NCI-H187 treated with DMSO at 0.1 percent for 48 hours (cell line): ENCODE data around the gene SLAMF9.

ENCODE experiments used
- DNase-seq: peaks from one replicate; lab custom pipeline; 2025; lab: John Stamatoyannopoulos, UW

SLAMF9 gene

DNA sequence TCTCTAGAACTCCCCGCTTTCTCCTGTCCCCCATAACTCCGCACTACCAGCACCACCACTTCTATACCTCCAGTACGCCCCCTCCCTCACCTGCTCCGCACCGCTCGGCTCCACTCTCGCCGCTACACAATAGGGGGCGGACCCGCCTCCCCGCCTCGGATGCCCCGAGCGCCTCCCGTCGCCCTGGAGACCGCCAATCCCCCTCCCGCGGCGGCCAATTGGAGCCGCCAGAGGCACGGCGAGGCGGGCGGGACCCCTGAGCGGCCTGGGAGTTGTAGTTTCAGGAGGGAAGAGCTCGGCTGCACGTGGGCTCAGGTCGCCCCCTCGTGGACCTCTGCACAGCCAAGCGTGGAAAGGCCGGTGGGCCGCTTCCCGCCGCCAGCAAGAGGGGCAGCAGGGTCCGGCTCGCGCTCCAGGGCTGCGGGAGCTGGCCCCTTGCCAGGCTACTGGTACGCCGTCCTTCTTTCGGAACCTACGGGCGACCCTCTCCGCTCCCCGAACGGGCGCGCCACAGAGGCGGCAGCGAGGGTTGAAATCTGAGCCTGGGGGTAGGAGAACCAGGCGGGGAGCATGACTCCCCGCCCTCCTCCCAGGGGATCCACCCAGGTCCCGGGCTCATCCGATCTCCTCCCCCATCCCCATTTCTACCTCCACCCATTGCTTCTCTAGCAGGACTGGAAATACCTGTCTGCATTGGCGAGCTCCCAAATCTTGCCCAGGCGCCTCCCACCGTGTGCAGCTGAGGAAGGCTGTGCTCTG is 8.4 kb downstream of the SLAMF9 start, which contains the start of gene IGSF9:
Gene IGSF9 (minus strand): TSS at position 131 of the 759 bp plus-strand sequence. CDS start 2,159 bp downstream, outside the sequence.
- peak; percentile 91 for DNase-seq

DNA sequence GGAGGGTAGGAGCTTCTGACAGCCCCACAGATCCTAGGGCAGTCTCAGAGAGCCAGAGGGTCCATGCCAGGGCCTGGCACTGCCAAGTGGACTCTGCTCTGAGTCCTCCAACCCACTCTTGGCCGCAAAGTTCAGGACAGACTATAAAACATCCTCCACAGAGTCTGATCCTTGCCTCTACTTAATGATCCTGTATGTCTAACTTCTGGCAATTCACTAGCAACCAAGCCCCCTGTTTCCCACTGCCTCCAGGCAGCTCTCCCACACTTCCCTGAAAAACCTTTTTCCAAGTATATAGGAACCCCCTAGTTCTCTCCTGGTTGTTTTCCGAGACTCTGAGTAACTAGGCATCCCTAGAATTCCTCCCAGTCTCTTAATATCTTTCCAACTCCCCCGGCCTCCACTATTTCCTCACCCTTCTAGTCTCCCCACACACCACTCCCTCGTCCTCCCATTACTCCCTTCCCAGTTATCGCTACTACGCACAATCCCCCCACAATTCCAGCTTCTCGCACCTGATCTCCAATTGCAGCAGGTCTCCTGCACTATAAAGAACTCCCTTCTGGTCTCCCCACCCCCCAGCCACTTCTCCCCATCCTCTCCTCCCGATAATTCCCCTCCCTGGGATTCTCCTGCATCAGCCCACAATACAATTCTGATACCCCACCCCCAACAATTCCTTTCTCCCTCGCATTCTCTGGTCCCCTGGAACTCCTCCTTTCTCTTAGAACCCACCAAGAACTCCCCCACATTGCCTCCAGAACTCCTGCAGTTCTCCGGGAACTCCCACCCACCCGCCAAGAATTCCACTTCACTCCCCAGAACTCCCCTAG is 9.2 kb downstream of the SLAMF9 start:
- DNase-seq = no peak

DNA sequence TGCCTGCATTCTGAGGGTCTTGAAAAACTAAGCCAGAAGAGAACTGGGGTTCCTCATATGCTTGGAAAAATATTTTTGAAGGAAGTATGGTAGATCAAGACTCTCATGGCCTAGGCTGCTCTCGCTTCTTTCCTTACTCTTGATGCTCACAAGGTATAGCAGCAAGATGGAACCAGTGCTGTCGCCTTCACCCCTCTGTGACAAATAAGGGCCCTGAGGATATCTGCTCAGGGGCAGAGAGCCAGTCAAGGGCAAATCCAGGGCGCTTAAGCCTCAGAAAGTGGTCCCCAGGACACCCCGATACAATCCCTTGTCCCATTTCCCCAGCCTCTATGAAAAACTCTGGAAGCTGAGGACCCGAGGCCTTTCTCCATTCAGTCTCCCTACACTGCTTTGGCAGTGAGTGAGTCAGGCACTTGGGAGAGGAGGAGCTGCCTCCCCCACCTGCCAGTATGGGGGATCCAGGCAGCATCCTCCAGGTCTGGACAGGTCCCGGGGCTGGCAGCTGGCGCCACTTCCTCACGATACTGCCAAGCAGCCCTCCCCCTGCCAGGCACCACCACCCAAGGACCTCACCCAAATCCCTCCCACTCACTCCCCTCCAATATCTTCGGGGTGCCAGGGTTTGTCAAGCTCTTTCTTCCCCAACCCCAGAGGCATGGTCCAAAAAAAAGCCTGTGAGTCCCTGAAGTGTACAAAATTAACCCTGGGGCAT is 10.0 kb downstream of the SLAMF9 start:
- no peak for DNase-seq

DNA sequence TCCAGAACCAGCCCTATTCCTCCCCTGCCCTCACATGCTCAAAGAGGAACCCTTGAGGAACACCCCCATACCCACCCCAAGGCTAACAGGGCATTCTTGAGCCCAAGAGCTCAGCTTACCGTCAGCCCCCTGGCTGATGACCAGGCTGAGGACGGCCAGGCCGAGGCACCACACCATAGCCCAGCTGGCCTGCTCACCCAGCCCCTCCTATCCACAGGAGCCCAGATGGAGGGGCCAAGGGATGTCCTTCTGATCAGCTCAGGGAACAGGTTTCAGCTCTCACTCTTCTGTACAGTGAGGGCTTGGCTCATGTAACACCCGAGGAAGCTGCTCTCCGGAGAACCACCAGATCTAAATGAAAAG is 10.8 kb downstream of the SLAMF9 start:
- DNase-seq = no peak

DNA sequence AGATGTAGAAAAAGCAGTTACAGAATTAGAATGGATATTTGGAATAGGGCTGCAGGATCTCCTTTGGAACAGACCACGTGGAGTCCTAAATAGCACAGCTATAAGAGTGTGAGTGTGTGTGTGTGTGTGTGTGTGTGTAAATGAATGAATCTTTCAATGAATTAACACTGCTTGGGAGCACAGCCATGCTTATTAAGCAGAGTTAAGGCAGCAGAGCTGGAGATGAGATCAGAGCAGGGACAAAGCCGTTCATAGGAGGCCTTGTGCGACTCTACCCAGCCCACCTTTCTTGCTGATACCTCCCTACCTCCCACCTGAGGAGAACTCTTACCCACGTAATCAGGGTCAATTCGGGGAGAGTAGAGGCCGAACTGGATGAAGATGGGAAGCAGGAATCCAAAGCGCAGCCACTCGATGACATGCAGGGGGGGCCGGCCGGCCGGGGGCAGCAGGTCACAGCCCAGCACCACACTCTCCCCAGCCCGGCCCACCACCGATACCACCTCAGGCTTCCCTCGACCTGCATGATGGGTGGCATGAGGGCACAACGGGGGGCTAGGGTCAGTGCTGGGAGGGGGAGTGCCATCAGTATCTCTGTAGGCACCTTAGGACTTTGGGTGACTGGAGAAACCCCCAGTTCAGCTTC is 11.3 kb downstream of the SLAMF9 start:
- DNase-seq = no peak

DNA sequence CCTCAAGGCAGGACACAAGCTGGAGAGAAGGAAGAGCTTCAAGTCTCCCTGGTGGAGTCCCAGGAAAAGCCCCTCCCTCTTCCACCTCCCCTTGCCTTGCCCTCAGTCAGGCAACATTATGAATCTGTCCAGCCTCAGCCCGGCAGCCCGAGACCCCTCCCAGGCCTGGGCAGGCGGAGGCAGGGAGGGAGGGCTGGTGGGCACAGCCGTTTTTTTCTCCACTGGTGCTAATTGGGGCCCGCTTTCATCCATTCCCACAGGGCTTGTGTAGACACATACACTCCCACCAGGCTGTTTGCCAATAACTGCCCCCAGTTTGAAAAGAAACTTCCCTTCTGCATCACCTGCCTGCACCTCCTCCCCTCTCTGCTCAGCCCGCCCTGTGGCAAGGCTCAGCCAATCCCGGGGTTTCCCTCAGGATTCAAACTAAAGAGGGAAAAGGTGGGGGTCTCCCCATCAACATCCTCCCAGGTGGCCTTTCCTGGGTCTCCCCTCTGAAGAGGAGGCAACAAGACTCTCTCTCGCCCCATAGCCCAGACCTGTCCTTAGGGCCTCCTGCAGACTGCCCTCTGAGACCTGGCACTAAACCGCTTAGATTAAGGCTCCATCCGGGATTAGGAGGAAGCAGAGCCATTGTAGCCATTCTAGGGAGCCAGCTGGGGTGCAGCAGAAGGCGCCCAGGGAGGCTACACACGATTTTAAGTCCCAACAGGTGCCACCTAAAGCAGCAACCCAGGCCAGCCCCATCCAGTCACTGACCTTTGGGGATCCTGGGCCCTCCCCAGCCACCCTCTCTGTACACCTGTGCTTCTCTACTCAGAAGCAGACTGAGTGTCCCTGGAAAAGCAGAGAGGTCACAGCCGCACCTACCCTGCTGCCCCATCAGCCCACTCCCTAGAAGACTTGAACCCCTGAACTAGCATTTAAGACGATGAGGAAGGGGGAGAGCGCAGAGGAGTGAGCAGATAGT is 12.2 kb downstream of the SLAMF9 start:
- DNase-seq = no peak

DNA sequence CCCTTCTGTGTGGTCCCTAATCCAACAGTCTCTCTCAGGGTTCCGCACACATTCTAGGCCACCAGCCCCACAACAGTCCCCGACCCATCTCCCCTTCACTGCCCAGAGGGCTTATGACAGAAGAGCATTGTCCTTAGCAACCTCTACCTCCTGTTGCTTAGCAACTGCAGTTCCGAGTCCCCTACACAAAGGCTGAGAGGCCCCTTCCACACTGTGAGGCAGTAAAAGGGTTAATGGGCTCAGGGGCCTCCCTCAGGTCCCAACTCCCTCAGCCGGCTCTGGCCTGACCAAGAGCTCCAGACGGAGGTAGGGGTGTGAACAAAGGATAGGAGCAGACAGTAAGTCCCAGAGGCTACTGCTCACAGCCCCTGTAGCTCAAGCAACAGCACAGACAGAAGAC is 12.9 kb downstream of the SLAMF9 start:
- no peak for DNase-seq

DNA sequence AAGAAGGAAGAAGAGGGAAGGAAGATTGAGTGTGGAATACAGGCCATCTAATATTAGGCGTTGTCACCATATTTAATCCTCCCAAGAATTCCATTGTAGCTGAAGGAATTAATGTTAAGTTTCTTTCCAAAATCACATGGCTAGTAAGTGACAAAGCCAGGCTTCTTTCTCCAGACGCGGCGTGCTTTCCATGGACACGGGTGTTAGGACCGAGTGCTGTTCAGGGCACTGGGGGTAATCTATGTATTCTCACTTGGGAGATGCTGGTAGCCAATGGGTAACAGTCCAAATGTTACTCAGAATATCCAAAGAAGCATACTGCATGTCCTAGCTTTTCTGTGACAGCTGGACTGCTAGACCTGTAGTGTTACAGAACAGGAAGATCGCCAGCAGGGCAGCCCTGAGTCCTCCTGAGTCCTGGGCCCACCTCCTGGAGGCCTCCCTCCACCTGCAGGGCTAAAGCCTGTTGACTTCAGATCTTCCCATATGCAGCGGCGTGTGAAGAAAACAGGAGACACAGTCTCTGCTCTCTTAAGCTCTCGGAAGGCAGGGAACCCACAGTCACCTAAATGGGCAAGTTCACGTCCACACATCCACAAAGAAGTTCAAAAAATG is 13.9 kb downstream of the SLAMF9 start:
- DNase-seq = no peak

DNA sequence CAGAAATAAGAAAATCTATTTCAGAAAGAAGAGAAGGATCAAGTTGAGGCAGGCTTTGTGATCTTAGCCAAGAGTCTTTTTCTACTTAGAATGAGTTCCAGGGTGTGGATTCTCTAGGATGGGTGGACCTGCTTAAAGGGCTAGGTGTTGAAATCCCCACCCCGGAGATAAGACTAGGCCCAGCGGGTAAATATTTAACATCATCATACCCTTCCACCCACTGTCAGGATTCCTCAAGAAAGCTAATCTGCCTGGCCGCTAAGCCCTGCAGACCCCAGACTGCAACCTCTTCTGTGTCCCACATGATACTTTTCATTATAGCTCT is 14.4 kb downstream of the SLAMF9 start:
- no peak for DNase-seq

DNA sequence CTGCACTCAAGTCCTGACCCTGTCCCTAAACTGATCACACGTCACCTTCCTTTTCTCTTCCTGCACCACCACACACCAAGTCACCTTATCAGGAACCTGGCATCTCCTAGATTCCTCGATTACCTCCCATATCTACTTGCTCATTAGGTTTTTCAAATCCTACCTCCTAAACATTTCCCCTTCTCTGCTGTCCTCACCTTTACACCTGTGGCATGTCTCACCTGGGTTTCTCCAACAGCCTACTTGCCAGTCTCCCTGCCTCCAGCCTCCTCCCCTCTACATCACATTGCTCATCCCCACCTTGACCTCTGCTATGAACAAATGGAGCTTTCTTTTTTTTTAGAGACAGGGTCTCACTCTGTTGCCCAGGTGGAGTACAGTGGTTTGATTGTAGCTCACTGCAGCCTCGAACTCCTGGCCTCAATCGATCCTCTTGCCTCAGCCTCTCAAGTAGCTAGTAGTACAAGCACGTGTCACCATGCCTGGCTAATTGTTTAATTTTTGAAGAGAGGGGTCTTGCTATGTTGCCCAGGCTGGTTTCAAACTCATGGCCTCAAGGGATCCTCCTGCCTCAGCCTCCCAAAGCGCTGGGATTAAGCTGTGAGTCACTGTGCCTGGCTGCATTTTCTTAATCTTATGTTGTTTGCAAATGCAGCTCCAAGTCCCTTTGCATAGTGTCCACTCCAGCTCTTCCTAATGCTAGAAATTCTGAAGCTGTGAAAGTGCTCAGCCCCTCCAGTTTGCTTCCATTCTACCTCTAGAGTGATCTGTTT is 14.9 kb downstream of the SLAMF9 start:
- no peak for DNase-seq

DNA sequence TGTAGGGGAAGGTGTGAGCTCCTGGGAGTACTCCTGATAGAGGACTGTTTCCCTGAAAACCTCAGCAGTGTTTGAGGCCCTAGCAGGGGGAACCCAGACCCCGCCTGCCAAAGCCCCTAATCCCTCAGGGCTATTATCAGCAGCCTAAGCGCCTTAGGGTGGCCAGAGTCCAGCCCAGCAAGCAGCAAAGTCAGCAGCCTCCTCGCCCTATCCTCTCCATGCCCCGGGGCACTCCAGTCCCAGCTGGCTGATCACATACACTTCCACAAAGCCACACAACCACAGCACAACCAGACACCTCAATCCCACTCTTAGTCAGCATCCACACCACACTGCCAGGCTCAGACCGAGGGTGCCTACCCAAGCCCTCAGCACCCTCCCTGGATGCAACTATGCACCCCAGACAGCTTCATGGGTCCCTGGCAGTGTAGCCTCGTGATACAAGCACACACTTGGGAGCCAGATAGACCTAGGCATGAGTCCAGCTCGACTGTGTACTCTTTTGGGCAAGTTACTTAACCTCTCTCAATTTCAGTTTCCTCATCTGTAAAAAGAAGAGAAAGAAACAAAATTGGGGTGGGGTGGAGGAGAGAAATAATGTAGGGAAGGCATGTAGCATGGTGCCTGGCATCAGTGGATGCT is 15.7 kb downstream of the SLAMF9 start:
- DNase-seq = no peak

DNA sequence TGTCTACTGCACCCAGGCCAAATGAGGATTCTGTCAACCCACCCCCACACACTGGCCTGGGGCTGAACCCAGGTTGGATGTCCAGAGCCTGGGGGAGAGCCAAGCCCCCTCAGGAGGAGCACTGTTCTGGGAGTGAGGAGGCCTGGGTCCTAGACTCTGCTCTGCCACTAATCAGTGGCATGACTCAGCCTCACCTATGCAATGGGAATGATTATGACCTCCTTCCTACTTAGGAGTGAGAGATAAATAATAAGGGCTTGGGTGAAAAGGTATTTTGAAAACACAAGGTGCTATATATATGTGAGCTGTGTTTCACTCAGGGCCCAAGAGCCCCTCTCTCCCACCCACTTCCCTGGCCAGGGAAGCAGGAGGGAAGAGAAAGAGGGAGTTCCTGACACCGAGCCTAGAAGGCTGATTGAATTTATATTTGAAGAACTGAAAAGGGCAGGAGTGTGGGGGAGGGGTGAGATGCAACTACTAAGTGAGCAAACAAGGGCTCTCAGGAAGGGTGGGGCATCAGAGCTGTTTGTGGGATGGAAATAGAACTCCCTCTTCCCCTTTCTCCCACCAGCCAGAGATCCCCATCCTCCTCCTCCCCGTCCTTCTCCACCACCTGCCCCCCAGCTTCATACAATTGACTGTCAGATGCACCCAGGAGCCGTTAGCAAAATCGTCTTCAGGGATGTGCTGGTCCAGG is 16.8 kb downstream of the SLAMF9 start:
- DNase-seq = peak; percentile 37

DNA sequence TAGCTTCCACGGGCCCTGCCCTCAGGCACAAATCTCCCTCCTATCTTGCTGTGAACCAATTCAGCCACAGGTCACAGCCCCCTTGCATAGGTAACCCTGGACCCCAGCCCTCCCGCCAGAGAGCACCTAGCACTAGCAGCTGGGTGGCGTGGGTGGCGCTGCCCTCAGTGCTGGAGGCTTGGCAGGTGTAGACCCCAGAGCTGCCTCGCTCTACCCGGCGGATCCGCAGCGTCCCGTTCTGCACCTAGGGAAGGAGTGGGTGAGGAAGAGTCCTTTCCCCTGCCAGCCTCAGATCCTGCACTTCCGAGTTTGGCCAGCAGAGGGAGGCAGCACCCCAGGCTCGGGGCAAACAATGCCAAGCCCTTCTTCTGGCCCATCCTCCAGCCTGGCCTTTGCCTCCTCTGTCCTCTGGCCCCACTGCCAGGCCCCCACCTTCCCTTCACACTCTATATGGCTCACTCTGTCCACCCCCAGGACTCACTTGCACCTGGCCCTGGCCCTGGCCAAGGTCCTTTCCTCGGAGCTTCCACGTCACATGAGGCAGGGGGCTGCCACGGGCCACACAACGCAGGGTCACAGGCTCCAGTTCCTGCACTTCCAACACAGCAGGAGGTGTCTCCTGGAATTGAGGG is 17.6 kb downstream of the SLAMF9 start:
- no peak for DNase-seq

DNA sequence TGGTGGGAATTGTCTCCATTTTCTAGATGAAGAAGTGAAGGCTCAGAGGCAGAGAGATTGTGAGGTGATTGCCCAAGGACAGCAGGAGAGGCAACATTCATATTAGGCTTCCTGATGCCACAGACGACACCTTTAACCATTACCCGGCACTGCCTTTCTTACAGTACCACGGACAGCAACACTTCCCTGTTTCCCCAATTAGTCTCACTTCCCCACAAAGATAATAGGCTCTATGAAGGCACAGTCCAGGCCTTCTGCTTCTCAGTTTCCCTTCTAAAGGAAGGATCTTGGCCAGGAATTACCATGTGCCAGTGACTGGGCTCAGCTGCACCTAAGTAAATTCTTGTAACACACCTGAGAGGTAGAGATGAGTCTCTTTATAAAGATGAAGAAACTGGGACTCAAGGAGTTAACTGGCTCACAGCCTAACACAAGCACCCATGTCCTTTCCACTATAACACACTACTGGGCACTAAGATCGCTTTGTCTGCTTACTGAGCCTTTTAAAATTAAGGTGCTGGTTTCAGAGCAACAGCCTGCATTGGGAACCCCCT is 18.2 kb downstream of the SLAMF9 start:
- DNase-seq = no peak

DNA sequence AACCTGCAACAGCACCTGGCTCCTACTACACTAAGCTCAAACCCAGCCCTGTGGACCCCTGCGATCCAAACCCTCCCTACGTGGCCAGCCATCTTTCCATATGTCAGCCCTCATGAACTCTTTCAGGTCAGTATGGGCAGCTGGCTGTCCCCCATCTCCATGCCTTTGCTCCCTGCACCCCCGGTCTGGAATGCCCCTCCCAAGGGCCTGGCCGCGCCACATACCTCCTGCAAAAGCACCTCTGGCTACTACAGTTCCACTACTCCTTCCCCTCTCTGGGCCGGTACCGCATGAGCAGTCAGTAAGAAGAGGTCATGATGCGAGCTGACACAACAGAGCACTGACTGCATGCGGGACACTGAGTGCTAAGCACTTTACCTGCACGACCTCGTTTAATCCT is 18.7 kb downstream of the SLAMF9 start:
- DNase-seq = no peak

DNA sequence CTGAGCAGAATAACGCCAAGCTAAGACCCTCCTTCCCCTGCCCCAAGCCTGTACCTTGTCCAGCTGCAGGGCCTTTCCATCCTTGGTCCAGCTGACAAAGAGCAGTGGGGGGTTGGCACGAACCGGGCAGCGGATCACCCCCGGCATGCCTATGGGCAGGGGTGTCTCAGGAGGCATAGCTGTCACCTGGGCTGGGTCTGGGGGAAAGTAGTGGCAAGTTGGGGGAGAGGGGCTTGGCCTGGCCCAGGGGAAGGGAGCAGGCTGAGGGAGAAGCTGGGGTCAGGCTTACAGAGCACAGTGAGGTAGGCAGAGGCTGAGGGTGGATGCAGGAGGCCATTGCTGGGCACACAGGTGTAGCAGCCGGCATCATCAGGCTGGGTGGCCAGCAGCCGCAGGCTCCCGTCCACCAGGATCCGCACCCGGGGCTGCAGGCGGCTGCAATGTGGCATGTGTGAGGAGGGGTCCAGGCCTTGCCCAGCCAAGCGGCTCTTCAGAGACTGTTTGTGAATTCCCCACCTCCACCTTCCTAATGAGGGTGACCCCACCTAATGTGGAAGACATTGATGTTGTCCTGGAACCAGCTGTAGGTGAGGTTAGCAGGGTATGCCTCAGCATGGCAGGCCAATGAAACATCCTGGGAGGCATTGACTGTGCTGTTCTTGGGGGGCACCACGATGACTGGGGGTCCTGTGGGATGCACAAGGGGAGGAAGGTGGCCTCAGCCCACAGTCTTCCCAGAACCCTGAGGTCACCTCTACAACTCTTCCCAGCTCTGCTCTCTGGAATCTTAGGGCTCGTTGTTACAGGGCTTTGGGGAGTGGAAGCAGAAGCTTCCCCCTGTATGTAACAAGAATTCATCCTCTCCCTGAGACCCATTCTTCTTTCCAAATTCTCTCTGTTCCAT is 19.6 kb downstream of the SLAMF9 start:
- no peak for DNase-seq

DNA sequence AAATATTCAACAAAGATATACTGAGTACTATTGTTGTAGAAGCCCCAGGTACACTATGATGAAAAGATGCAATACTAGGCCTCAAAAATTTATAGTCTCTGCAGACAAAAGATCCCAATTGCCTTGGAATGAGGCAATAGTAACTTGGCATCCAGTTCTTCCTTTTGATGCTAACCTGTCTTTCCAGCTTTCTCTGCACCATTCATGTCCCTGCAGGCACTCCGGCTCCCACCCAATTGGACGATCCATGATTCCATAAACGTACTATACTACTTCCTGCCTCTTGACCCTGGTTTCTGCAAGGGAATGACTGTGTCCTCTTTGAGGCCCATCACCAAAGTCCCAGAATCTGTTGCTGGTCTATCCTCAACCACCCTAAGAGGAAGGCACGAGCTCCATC is 20.7 kb downstream of the SLAMF9 start:
- no peak for DNase-seq
